SK-N-SH treated with all-trans-retinoic acid at 6 μM for 48 hours (cell line): ENCODE data around the gene TPK1.

Source experiments
- ATAC-seq: fragments of 200-7000 bp; cut with Tn5 transposase; 3 replicates; pipeline ENCODE4 v1.9.1; 2020; ENCODE audit warnings: mild to moderate bottlenecking, moderate library complexity
- ARNTL ChIP-seq: fragments of 450-650 bp; formaldehyde crosslinking; IDR thresholded peaks from 2 replicates; pipeline ENCODE4 v1.5.0; 2020; ENCODE audit warnings: low read depth, mild to moderate bottlenecking, moderate library complexity, borderline replicate concordance
- BACH2 ChIP-seq: fragments of 250-450 bp; sonication (Bioruptor Pico); IDR thresholded peaks from 2 replicates; pipeline ENCODE4 v1.9.0; 2021; ENCODE audit warnings: mild to moderate bottlenecking, borderline replicate concordance
- CREB5 ChIP-seq: fragments of 250-450 bp; sonication (Bioruptor Pico); IDR thresholded peaks from 2 replicates; pipeline ENCODE4 v1.5.1; 2020; ENCODE audit warnings: low read depth, mild to moderate bottlenecking, moderate library complexity
- ESRRG ChIP-seq: fragments of 250-450 bp; sonication (Bioruptor Pico); IDR thresholded peaks from 2 replicates; pipeline ENCODE4 v1.6.1; 2021; ENCODE audit warnings: mild to moderate bottlenecking
- GLIS3 ChIP-seq: fragments of 250-450 bp; sonication (Bioruptor Pico); IDR thresholded peaks from 2 replicates; pipeline ENCODE4 v1.5.0; 2020; ENCODE audit warnings: mild to moderate bottlenecking, moderate library complexity
- ISL1 ChIP-seq: fragments of 250-450 bp; sonication (Bioruptor Pico); IDR thresholded peaks from 2 replicates; pipeline ENCODE4 v2.1.2; 2022; ENCODE audit warnings: mild to moderate bottlenecking, moderate library complexity
- OSR1 ChIP-seq: fragments of 250-450 bp; sonication (Bioruptor Pico); IDR thresholded peaks from 2 replicates; pipeline ENCODE4 v1.8.0; 2022; ENCODE audit warnings: moderate library complexity, mild to moderate bottlenecking, inconsistent platforms
- PATZ1 ChIP-seq: fragments of 250-450 bp; sonication (Bioruptor Pico); IDR thresholded peaks from 2 replicates; pipeline ENCODE4 v1.8.0; 2020; ENCODE audit warnings: mild to moderate bottlenecking, moderate library complexity, borderline replicate concordance
- POU6F1 ChIP-seq: fragments of 250-450 bp; sonication (Bioruptor Pico); IDR thresholded peaks from 2 replicates; pipeline ENCODE4 v1.8.0; 2021; ENCODE audit warnings: low read depth, mild to moderate bottlenecking, moderate library complexity, borderline replicate concordance
- PPARA ChIP-seq: fragments of 250-450 bp; sonication (Bioruptor Pico); IDR thresholded peaks from 2 replicates; pipeline ENCODE4 v1.5.0; 2020; ENCODE audit warnings: mild to moderate bottlenecking, borderline replicate concordance
- RARB ChIP-seq: fragments of 250-450 bp; sonication (Bioruptor Pico); IDR thresholded peaks from 2 replicates; pipeline ENCODE4 v1.8.0; 2021; ENCODE audit warnings: mild to moderate bottlenecking, moderate library complexity
- SNAI2 ChIP-seq: fragments of 250-450 bp; sonication (Bioruptor Pico); IDR thresholded peaks from 2 replicates; pipeline ENCODE4 v1.5.0; 2020; ENCODE audit warnings: mild to moderate bottlenecking, moderate library complexity
- TCF4 ChIP-seq: fragments of 250-450 bp; sonication (Bioruptor Pico); IDR thresholded peaks from 2 replicates; pipeline ENCODE4 v1.8.0; 2021; ENCODE audit warnings: mild to moderate bottlenecking, moderate library complexity, borderline replicate concordance
- TOX ChIP-seq: fragments of 250-450 bp; sonication (Bioruptor Pico); IDR thresholded peaks from 2 replicates; pipeline ENCODE4 v1.8.0; 2021; ENCODE audit warnings: mild to moderate bottlenecking, moderate library complexity, borderline replicate concordance
- TSHZ2 ChIP-seq: fragments of 250-450 bp; sonication (Bioruptor Pico); IDR thresholded peaks from 2 replicates; pipeline ENCODE4 v1.5.0; 2020; ENCODE audit warnings: mild to moderate bottlenecking, moderate library complexity
- ZC3H10 ChIP-seq: fragments of 250-450 bp; sonication (Bioruptor Pico); IDR thresholded peaks from 2 replicates; pipeline ENCODE4 v1.5.1; 2021; ENCODE audit warnings: mild to moderate bottlenecking, moderate library complexity
- ZFP3 ChIP-seq: fragments of 250-450 bp; sonication (Bioruptor Pico); IDR thresholded peaks from 2 replicates; pipeline ENCODE4 v1.5.0; 2020; ENCODE audit warnings: mild to moderate bottlenecking, moderate library complexity
- ZFP30 ChIP-seq: fragments of 450-650 bp; formaldehyde crosslinking; IDR thresholded peaks from 2 replicates; pipeline ENCODE4 v1.5.0; 2022; ENCODE audit warnings: mild to moderate bottlenecking, moderate library complexity
- ZNF565 ChIP-seq: fragments of 450-650 bp; formaldehyde crosslinking; conservative IDR thresholded peaks from 2 replicates; pipeline ENCODE4 v1.5.0; 2020; ENCODE audit warnings: low read depth, mild to moderate bottlenecking, moderate library complexity
- ZNF70 ChIP-seq: fragments of 450-650 bp; formaldehyde crosslinking; IDR thresholded peaks from 2 replicates; pipeline ENCODE4 v1.5.0; 2020; ENCODE audit warnings: mild to moderate bottlenecking, moderate library complexity
- TF ChIP-seq, protein P1 (sequence below): fragments of 250-450 bp; sonication (Bioruptor Pico); IDR thresholded peaks from 2 replicates; pipeline ENCODE4 v1.5.1; 2021; ENCODE audit warnings: mild to moderate bottlenecking, moderate library complexity

The TPK1 gene

GRCh38 chr7:144713850-144714249 is 122.0 kb downstream of the TPK1 start:
- no peak for ATAC-seq
- TF ChIP-seq ZNF70 (CRISPR knock-in tag), result no peak
- TF ChIP-seq RARB (CRISPR knock-in tag), result no peak
- no peak for TF ChIP-seq ZFP3 (CRISPR knock-in tag)
- TF ChIP-seq BACH2, result no peak
- no peak for TF ChIP-seq TOX (CRISPR knock-in tag)
- no peak for TF ChIP-seq ZNF565
- TF ChIP-seq, protein P1, sequence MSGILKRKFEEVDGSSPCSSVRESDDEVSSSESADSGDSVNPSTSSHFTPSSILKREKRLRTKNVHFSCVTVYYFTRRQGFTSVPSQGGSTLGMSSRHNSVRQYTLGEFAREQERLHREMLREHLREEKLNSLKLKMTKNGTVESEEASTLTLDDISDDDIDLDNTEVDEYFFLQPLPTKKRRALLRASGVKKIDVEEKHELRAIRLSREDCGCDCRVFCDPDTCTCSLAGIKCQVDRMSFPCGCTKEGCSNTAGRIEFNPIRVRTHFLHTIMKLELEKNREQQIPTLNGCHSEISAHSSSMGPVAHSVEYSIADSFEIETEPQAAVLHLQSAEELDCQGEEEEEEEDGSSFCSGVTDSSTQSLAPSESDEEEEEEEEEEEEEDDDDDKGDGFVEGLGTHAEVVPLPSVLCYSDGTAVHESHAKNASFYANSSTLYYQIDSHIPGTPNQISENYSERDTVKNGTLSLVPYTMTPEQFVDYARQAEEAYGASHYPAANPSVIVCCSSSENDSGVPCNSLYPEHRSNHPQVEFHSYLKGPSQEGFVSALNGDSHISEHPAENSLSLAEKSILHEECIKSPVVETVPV (CRISPR knock-in tag), result no peak
- TF ChIP-seq PATZ1 (CRISPR knock-in tag), result no peak
- TF ChIP-seq POU6F1, result no peak
- TF ChIP-seq SNAI2 (CRISPR knock-in tag), result no peak
- no peak for TF ChIP-seq ZFP30 (CRISPR knock-in tag)
- no peak for TF ChIP-seq GLIS3
- TF ChIP-seq OSR1, result no peak
- TF ChIP-seq CREB5 (CRISPR knock-in tag), result no peak
- no peak for TF ChIP-seq ESRRG (CRISPR knock-in tag)
- TF ChIP-seq, all 23 proteins: peak for 0

GRCh38 chr7:144710791-144711190 is 125.1 kb downstream of the TPK1 start:
- no peak for ATAC-seq
- TF ChIP-seq OSR1, result no peak
- no peak for TF ChIP-seq GLIS3
- no peak for TF ChIP-seq ZNF565
- TF ChIP-seq, protein P1 (CRISPR knock-in tag), result no peak
- TF ChIP-seq TSHZ2 (CRISPR knock-in tag), result no peak
- TF ChIP-seq POU6F1, result no peak
- TF ChIP-seq ZC3H10, result no peak

DNA sequence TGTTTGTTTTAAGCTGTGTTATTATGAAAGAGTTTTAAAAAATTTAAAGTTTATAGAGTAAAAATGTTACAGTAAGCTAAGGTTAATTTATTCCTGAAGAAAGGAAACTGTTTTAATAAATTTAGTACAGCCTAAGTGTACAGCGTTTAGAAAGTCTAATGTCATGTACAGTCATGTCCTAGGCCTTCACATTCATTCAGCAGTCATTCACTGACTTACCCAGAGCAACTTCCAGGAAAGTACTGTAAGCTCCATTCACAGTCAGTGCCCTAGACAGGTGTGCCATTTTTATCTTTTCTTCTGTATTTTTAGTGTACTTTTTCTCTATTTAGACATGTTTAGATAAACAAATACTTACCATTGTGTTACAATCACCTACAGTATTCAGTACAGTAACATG is 126.8 kb downstream of the TPK1 start:
- ATAC-seq, result no peak
- TF ChIP-seq, protein P1 (CRISPR knock-in tag), result no peak
- TF ChIP-seq ZC3H10, result no peak
- TF ChIP-seq OSR1, result no peak
- TF ChIP-seq TCF4 (CRISPR knock-in tag), result no peak
- no peak for TF ChIP-seq ESRRG (CRISPR knock-in tag)
- no peak for TF ChIP-seq GLIS3
- no peak for TF ChIP-seq ZFP3 (CRISPR knock-in tag)
- no peak for TF ChIP-seq ISL1 (CRISPR knock-in tag)
- TF ChIP-seq PPARA (CRISPR knock-in tag), result no peak
- no peak for TF ChIP-seq ZNF565
- no peak for TF ChIP-seq TOX (CRISPR knock-in tag)
- no peak for TF ChIP-seq RARB (CRISPR knock-in tag)
- no peak for TF ChIP-seq ARNTL (CRISPR knock-in tag)
- TF ChIP-seq CREB5 (CRISPR knock-in tag), result no peak
